Panc1 (cell line): Measurements from ENCODE around the gene ARL8A. TPM values are rescaled to one million over a fixed set of nuclear protein-coding genes. Genes with fewer than 3 reads are reported as not detected.

ENCODE experiments used
- ATAC-seq: fragments of 200-7000 bp; cut with Tn5 transposase; 2 replicates; pipeline ENCODE4 v1.9.1; 2020; ENCODE audit warnings: mild to moderate bottlenecking, moderate library complexity
- BruUV-seq: library from RNA; stranded (reverse); fragments of 400-500 nt; replicated peaks from 2 replicates; lab custom pipeline; 2021; lab: Mats Ljungman, UMichigan
- CTCF ChIA-PET: fragments of 300-600 bp; sonication (Branson Sonifier 250); formaldehyde crosslinking; loops from one replicate; lab custom pipeline; 2022; ENCODE audit warnings: antibody characterized with exemption; lab: Charles Lee
- POLR2A ChIA-PET: fragments of 300-600 bp; sonication (Branson Sonifier 250); formaldehyde crosslinking; loops from one replicate; lab custom pipeline; 2022; ENCODE audit warnings: antibody characterized with exemption; lab: Charles Lee
- DNase-seq: peaks from one replicate; pipeline ENCODE4 v3.0.0-alpha.2; 2010; ENCODE audit warnings: low read depth, low spot score
- H3K27ac ChIP-seq: 2 replicates; pipeline ENCODE4 v1.5.1; 2011; ENCODE audit warnings: mild to moderate bottlenecking, low read length, inconsistent platforms
- H3K27me3 ChIP-seq: fragments of 200-500 bp; sonication (Bioruptor generic); 2 replicates; pipeline ENCODE4 v1.6.0; 2014; ENCODE audit warnings: low read length, inconsistent platforms; ENCODE audit not compliant: control insufficient read depth, insufficient read depth
- H3K36me3 ChIP-seq: fragments of 200-500 bp; sonication (Bioruptor generic); 2 replicates; pipeline ENCODE4 v1.5.1; 2014; ENCODE audit warnings: inconsistent platforms, mild to moderate bottlenecking, low read length, moderate library complexity; ENCODE audit not compliant: control insufficient read depth, insufficient read depth
- H3K4me1 ChIP-seq: 2 replicates; pipeline ENCODE4 v1.5.1; 2011; ENCODE audit warnings: inconsistent platforms, mild to moderate bottlenecking, low read length, moderate library complexity; ENCODE audit not compliant: control insufficient read depth, insufficient read depth
- H3K4me3 ChIP-seq, 2 experiments: 2 replicates each; pipeline ENCODE4 v1.5.1; 2011 to 2012; ENCODE audit warnings: low read depth in 2 of 2, low read length in 2 of 2, mild to moderate bottlenecking in 2 of 2, inconsistent platforms in 1 of 2, moderate library complexity in 1 of 2
- H3K9me3 ChIP-seq: fragments of 200-500 bp; sonication (Bioruptor generic); 2 replicates; pipeline ENCODE4 v1.5.1; 2014; ENCODE audit warnings: low read depth, mild to moderate bottlenecking, inconsistent platforms, low read length, moderate library complexity; ENCODE audit not compliant: control insufficient read depth, insufficient read depth
- CTCF ChIP-seq: fragments of 450-650 bp; IDR thresholded peaks from 2 replicates; pipeline ENCODE4 v1.5.1; 2017; ENCODE audit warnings: mild to moderate bottlenecking
- POLR2AphosphoS5 ChIP-seq: IDR thresholded peaks from 2 replicates; pipeline ENCODE4 v1.6.1; 2012; ENCODE audit warnings: mild to moderate bottlenecking, low read depth, low read length, moderate library complexity
- SIN3A ChIP-seq: IDR thresholded peaks from 2 replicates; pipeline ENCODE4 v1.6.1; 2012; ENCODE audit warnings: low read depth, mild to moderate bottlenecking, low read length, moderate library complexity, borderline replicate concordance; ENCODE audit not compliant: insufficient read depth
- TCF7L2 ChIP-seq: IDR thresholded peaks from 2 replicates; pipeline ENCODE4 v1.6.1; 2011; ENCODE audit warnings: mild to moderate bottlenecking, low read depth, low read length, inconsistent platforms
- in situ Hi-C: cut with HindIII; loops from 2 replicates; pipeline ENCODE4 v1.10.0; 2016; ENCODE audit warnings: low sequenced_read_pairs, low pct_unique_long_range_greater_than_20kb
- intact Hi-C: fragments of 100-400 bp; cut with micrococcal nuclease; formaldehyde crosslinking; loops from one replicate; pipeline ENCODE4 v1.10.0; 2022; ENCODE audit not compliant: unreplicated experiment
- total RNA-seq: library from RNA; stranded (reverse); gene quantifications from one replicate; pipeline ENCODE4 v1.2.1, GENCODE V29; 2021; ENCODE audit not compliant: unreplicated experiment
- TF ChIP-seq, protein P1 (sequence below), 2 experiments: IDR thresholded peaks; 2 replicates each; pipeline ENCODE4 v1.6.1; 2011 to 2012; ENCODE audit warnings: low read depth in 2 of 2, control low read depth in 1 of 2, low read length in 1 of 2, mild to moderate bottlenecking in 1 of 2, moderate library complexity in 1 of 2; ENCODE audit not compliant: insufficient read depth in 1 of 2

The ARL8A gene
- total RNA-seq, 1 experiment from 2014 or later = 62.6 TPM

GRCh38 chr1:202123336-202123813 lies 21.2 kb downstream of the ARL8A start:
- Histone ChIP-seq H3K27ac (no peak overlapping the region), H3K4me1 (peaks cover 12% of the 10 kb centered on the region), H3K36me3 (no peaks in the 10 kb centered on the region), H3K9me3 (no peaks in the 10 kb centered on the region), H3K4me3 (no peak overlapping the region), H3K27me3 (no peaks in the 10 kb centered on the region)
- CTCF ChIA-PET = interaction anchor here (1.6 kb wide), 1 partner anchor 12 kb away, joined by 5 read pairs; no protein-coding TSS in a partner anchor
- POLR2A ChIA-PET = no interaction called here
- BruUV-seq = no TSS peak
- in situ Hi-C loops = no loop called here
- no peak for ATAC-seq
- TF ChIP-seq SIN3A (no peak), TCF7L2 (no peak), POLR2AphosphoS5 (no peak), CTCF (no peak)
- TF ChIP-seq, protein P1, sequence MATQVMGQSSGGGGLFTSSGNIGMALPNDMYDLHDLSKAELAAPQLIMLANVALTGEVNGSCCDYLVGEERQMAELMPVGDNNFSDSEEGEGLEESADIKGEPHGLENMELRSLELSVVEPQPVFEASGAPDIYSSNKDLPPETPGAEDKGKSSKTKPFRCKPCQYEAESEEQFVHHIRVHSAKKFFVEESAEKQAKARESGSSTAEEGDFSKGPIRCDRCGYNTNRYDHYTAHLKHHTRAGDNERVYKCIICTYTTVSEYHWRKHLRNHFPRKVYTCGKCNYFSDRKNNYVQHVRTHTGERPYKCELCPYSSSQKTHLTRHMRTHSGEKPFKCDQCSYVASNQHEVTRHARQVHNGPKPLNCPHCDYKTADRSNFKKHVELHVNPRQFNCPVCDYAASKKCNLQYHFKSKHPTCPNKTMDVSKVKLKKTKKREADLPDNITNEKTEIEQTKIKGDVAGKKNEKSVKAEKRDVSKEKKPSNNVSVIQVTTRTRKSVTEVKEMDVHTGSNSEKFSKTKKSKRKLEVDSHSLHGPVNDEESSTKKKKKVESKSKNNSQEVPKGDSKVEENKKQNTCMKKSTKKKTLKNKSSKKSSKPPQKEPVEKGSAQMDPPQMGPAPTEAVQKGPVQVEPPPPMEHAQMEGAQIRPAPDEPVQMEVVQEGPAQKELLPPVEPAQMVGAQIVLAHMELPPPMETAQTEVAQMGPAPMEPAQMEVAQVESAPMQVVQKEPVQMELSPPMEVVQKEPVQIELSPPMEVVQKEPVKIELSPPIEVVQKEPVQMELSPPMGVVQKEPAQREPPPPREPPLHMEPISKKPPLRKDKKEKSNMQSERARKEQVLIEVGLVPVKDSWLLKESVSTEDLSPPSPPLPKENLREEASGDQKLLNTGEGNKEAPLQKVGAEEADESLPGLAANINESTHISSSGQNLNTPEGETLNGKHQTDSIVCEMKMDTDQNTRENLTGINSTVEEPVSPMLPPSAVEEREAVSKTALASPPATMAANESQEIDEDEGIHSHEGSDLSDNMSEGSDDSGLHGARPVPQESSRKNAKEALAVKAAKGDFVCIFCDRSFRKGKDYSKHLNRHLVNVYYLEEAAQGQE (IDR thresholded peaks at IDR 0.05; ENCODE audit: insufficient read depth in 1 of 2, low read depth in 2 of 2, low read length in 1 of 2) = no peak
- intact Hi-C loops = loop anchor here (5.0 kb wide), 1 partner anchor 226 kb away; no protein-coding TSS in a partner anchor
- no peak for DNase-seq

DNA sequence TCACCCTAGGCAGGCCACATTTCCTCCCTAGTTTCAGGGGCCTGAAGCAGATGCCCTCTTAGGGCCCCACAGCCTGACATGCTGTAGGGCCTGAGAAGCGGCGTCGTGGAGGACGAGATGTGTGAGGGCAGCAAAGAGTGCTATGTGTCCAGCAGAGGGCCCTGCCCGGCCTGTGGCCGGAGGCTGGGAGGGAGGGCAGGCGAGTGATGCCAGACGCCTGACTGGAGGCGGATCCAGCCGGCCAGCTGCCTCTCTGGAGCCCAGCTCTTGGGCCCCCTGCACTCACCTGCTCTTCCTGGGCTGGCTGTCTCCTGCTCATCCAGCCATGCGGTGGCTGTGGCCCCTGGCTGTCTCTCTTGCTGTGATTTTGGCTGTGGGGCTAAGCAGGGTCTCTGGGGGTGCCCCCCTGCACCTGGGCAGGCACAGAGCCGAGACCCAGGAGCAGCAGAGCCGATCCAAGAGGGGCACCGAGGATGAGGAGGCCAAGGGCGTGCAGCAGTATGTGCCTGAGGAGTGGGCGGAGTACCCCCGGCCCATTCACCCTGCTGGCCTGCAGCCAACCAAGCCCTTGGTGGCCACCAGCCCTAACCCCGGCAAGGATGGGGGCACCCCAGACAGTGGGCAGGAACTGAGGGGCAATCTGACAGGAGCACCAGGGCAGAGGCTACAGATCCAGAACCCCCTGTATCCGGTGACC lies 21.8 kb downstream of the ARL8A start, which contains the start of gene GPR37L1:
TSS of gene GPR37L1 (plus strand) at position 279 of the 697 bp plus-strand sequence. CDS start at position 326, 47 bp downstream.
- no peak within 1 kb of the TSS for H3K4me3 ChIP-seq
- H3K27ac ChIP-seq = no peak within 1 kb of the TSS
- no TSS peak for BruUV-seq
- ChIA-PET CTCF (interaction anchor here (0.7 to 1.6 kb wide), 3 partner anchors 13 to 277 kb away, joined by 3 to 8 read pairs (median 5); no protein-coding TSS in a partner anchor), POLR2A (no interaction called here)
- in situ Hi-C loops = no loop called here
- H3K4me1 ChIP-seq = peaks cover 12% of the 10 kb centered on the region
- no peaks in the 10 kb centered on the region for H3K9me3 ChIP-seq
- peak; percentile 81 for ATAC-seq
- no peaks in the 10 kb centered on the region for H3K36me3 ChIP-seq
- no peaks in the 10 kb centered on the region for H3K27me3 ChIP-seq
- DNase-seq = no peak
- intact Hi-C loops = loop anchor here (5.0 kb wide), 1 partner anchor 225 kb away; no protein-coding TSS in a partner anchor
- TF ChIP-seq, protein P1 (IDR thresholded peaks at IDR 0.05; ENCODE audit: insufficient read depth in 1 of 2, low read depth in 2 of 2, low read length in 1 of 2) = no peak
- TF ChIP-seq CTCF (peak; percentile 83; the same call in 1 of the 2 replicates), POLR2AphosphoS5 (no peak), TCF7L2 (no peak)
